ENCODE measurements around the gene SAA1.

SAA1 gene

GRCh38 chr11:18312663-18313420 is 46.8 kb downstream of the SAA1 start:
- no peak for DNase-seq

- no peak for DNase-seq
Observed at GRCh38 chr11:18313965-18314763, 48.1 kb downstream of the SAA1 start.

GRCh38 chr11:18314784-18315523 is 48.9 kb downstream of the SAA1 start:
- DNase-seq, result no peak

- DNase-seq, result no peak
Observed at GRCh38 chr11:18315893-18316292, 49.8 kb downstream of the SAA1 start.

- no peak for DNase-seq
Observed at GRCh38 chr11:18317551-18317950, 51.5 kb downstream of the SAA1 start.

Measured in bone marrow (tissue), 2 donors.